Calu3 (cell line): ENCODE measurements around the gene KITLG. TPM values are rescaled to one million over a fixed set of nuclear protein-coding genes. Genes with fewer than 3 reads are reported as not detected.
A peak's percentile ranks its signal among the peaks of the same experiment; 100 is the strongest.

Experiments used
- BruUV-seq: library from RNA; stranded (reverse); fragments of 400-500 nt; replicated peaks from 2 replicates; lab custom pipeline; 2021; lab: Mats Ljungman, UMichigan
- CTCF ChIA-PET: fragments of 300-600 bp; sonication (Branson Sonifier 250); formaldehyde crosslinking; loops from one replicate; lab custom pipeline; 2022; ENCODE audit warnings: antibody characterized with exemption; lab: Charles Lee
- DNase-seq: peaks from one replicate; pipeline ENCODE4 v3.0.0; 2022
- H3K27ac Mint-ChIP-seq: one replicate; pipeline ENCODE4 v1.8.0; 2022; ENCODE audit warnings: mixed read lengths; ENCODE audit not compliant: unreplicated experiment
- H3K27me3 Mint-ChIP-seq: one replicate; pipeline ENCODE4 v1.8.0; 2022; ENCODE audit warnings: mixed read lengths; ENCODE audit not compliant: unreplicated experiment
- H3K36me3 Mint-ChIP-seq: one replicate; pipeline ENCODE4 v1.8.0; 2022; ENCODE audit warnings: mild to moderate bottlenecking, moderate library complexity, mixed read lengths; ENCODE audit not compliant: insufficient read depth, unreplicated experiment
- H3K4me1 Mint-ChIP-seq: one replicate; pipeline ENCODE4 v1.8.0; 2022; ENCODE audit warnings: mild to moderate bottlenecking, low read depth, mixed read lengths; ENCODE audit not compliant: unreplicated experiment
- H3K4me3 Mint-ChIP-seq: one replicate; pipeline ENCODE4 v1.8.0; 2022; ENCODE audit warnings: mild to moderate bottlenecking, low read depth, moderate library complexity, mixed read lengths; ENCODE audit not compliant: unreplicated experiment
- H3K9me3 Mint-ChIP-seq: one replicate; pipeline ENCODE4 v1.8.0; 2022; ENCODE audit warnings: low read depth, mixed read lengths; ENCODE audit not compliant: unreplicated experiment
- CTCF ChIP-seq: fragments of 200-600 bp; IDR thresholded peaks from one replicate; pipeline ENCODE4 v1.8.0; 2022; ENCODE audit warnings: antibody characterized with exemption; ENCODE audit not compliant: unreplicated experiment
- intact Hi-C: fragments of 100-400 bp; cut with micrococcal nuclease; formaldehyde crosslinking; loops from one replicate; pipeline ENCODE4 v1.10.0; 2022; ENCODE audit not compliant: unreplicated experiment
- total RNA-seq: library from RNA; stranded (reverse); gene quantifications from 2 replicates; pipeline ENCODE4 v1.2.3, GENCODE V29; 2022

KITLG gene
- total RNA-seq, 1 experiment from 2014 or later: 29.9 TPM

GRCh38 chr12:88577537-88577936, 2.7 kb downstream of the KITLG start:
- intact Hi-C loops: loop anchor here (5.0 kb wide), 3 partner anchors 160 to 425 kb away; no protein-coding TSS in a partner anchor
- Mint-ChIP-seq H3K4me1 (peaks cover 55% of the 10 kb centered on the region), H3K9me3 (no peaks in the 10 kb centered on the region), H3K27ac (peak overlapping the region; percentile 30), H3K36me3 (peaks cover 28% of the 10 kb centered on the region), H3K4me3 (peak overlapping the region; percentile 91), H3K27me3 (no peaks in the 10 kb centered on the region)
- DNase-seq: peak; percentile 28
- no TSS peak for BruUV-seq
- CTCF ChIA-PET: interaction anchor here (0.5 to 1.8 kb wide), 7 partner anchors 9 to 952 kb away, joined by 3 to 13 read pairs (median 3); no protein-coding TSS in a partner anchor
- TF ChIP-seq CTCF: peak; percentile 25

GRCh38 chr12:88576866-88577265, 3.4 kb downstream of the KITLG start:
- intact Hi-C loops: loop anchor here (1.0 to 5.0 kb wide), 4 partner anchors 11 to 425 kb away; no protein-coding TSS in a partner anchor
- Mint-ChIP-seq H3K36me3 (peaks cover 28% of the 10 kb centered on the region), H3K27ac (peak overlapping the region; percentile 30), H3K9me3 (no peaks in the 10 kb centered on the region), H3K4me1 (peaks cover 58% of the 10 kb centered on the region), H3K4me3 (peak overlapping the region; percentile 91), H3K27me3 (no peaks in the 10 kb centered on the region)
- no peak for TF ChIP-seq CTCF
- BruUV-seq: no TSS peak
- no peak for DNase-seq
- CTCF ChIA-PET: interaction anchor here (0.6 to 1.8 kb wide), 4 partner anchors 9 to 109 kb away, joined by 3 to 13 read pairs (median 5); no protein-coding TSS in a partner anchor

- Mint-ChIP-seq H3K27ac (peak overlapping the region; percentile 30), H3K4me1 (peaks cover 70% of the 10 kb centered on the region), H3K4me3 (peak overlapping the region; percentile 91)
Observed at GRCh38 chr12:88575361-88575970, 4.8 kb downstream of the KITLG start.

GRCh38 chr12:88574278-88574677, 6.0 kb downstream of the KITLG start:
- H3K27ac Mint-ChIP-seq: peak overlapping the region; percentile 50
- peak overlapping the region; percentile 59 for H3K4me3 Mint-ChIP-seq
- H3K4me1 Mint-ChIP-seq: peaks cover 78% of the 10 kb centered on the region
- CTCF ChIA-PET: interaction anchor here (0.7 kb wide), 1 partner anchor 431 kb away, joined by 5 read pairs; no protein-coding TSS in a partner anchor
- no peak for TF ChIP-seq CTCF
- H3K9me3 Mint-ChIP-seq: no peaks in the 10 kb centered on the region
- H3K36me3 Mint-ChIP-seq: peaks cover 13% of the 10 kb centered on the region
- intact Hi-C loops: no loop called here
- no peaks in the 10 kb centered on the region for H3K27me3 Mint-ChIP-seq
- BruUV-seq: no TSS peak
- no peak for DNase-seq

More at GRCh38 chr12:88575361-88575970, 4.8 kb downstream of the KITLG start:
- H3K36me3 Mint-ChIP-seq: peaks cover 25% of the 10 kb centered on the region
- no peak for TF ChIP-seq CTCF
- H3K27me3 Mint-ChIP-seq: no peaks in the 10 kb centered on the region
- intact Hi-C loops: loop anchor here (5.0 kb wide), 3 partner anchors 162 to 423 kb away; no protein-coding TSS in a partner anchor
- no peak for DNase-seq
- H3K9me3 Mint-ChIP-seq: no peaks in the 10 kb centered on the region
- CTCF ChIA-PET: no interaction called here
- BruUV-seq: no TSS peak
